ENCODE results near the gene SRPK2. TPM values are rescaled to one million over a fixed set of nuclear protein-coding genes. Genes with fewer than 3 reads are reported as not detected.

Gene SRPK2
- total RNA-seq, 1 experiment from 2014 or later, result 54.4 TPM

GRCh38 chr7:105102557-105103352, 286.0 kb downstream of the SRPK2 start:
- no peak for TF ChIP-seq CTCF (IDR thresholded peaks at IDR 0.05; ENCODE audit: unreplicated experiment)
- H3K27ac Mint-ChIP-seq (ENCODE audit: low read depth, unreplicated experiment), result peak overlapping the region; percentile 42
- CTCF ChIA-PET, result interaction anchor here (0.6 kb wide), 1 partner anchor 235 kb away, joined by 3 read pairs; no protein-coding TSS in a partner anchor
- H3K36me3 Mint-ChIP-seq (ENCODE audit: insufficient read depth, unreplicated experiment), result peaks cover 86% of the 10 kb centered on the region
- POLR2A ChIA-PET, result interaction anchor here (0.5 to 0.6 kb wide), 2 partner anchors 136 to 227 kb away, joined by 3 to 4 read pairs; no protein-coding TSS in a partner anchor
- H3K4me1 Mint-ChIP-seq (ENCODE audit: insufficient read depth, unreplicated experiment), result peaks cover 3% of the 10 kb centered on the region
- DNase-seq (ENCODE audit: unreplicated experiment), result no peak
- no peak overlapping the region for H3K4me3 Mint-ChIP-seq (ENCODE audit: unreplicated experiment)
- H3K27me3 Mint-ChIP-seq (ENCODE audit: insufficient read depth, unreplicated experiment), result no peaks in the 10 kb centered on the region
- intact Hi-C loops (cut with micrococcal nuclease), result loop anchor here (10.0 kb wide), 1 partner anchor 232 kb away; no protein-coding TSS in a partner anchor
- BruUV-seq (replicated peaks), result no TSS peak
- no peaks in the 10 kb centered on the region for H3K9me3 Mint-ChIP-seq (ENCODE audit: unreplicated experiment)

DNA sequence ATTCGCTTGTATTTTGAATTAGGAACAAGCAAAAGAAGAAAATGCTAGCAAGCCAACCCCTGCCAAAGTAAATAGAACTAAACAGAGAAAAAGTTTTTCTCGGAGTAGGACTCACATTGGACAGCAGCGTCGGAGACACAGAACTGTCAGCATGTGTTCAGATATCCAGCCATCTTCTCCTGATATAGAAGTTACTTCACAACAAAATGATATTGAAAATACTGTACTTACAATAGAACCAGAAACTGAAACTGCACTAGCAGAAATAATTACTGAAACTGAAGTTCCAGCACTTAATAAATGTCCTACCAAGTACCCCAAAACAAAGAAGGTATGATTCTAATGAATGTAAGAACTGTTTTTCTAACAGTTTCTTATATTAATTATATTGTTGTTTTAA, 286.9 kb downstream of the SRPK2 start:
- H3K9me3 Mint-ChIP-seq (ENCODE audit: unreplicated experiment), result no peaks in the 10 kb centered on the region
- ChIA-PET POLR2A (no interaction called here), CTCF (interaction anchor here (0.6 kb wide), 1 partner anchor 235 kb away, joined by 3 read pairs; no protein-coding TSS in a partner anchor)
- H3K4me3 Mint-ChIP-seq (ENCODE audit: unreplicated experiment), result no peak overlapping the region
- peaks cover 7% of the 10 kb centered on the region for H3K4me1 Mint-ChIP-seq (ENCODE audit: insufficient read depth, unreplicated experiment)
- intact Hi-C loops (cut with micrococcal nuclease), result loop anchor here (10.0 kb wide), 1 partner anchor 233 kb away; no protein-coding TSS in a partner anchor
- H3K36me3 Mint-ChIP-seq (ENCODE audit: insufficient read depth, unreplicated experiment), result peaks cover 86% of the 10 kb centered on the region
- TSS peak; percentile 13 for BruUV-seq (replicated peaks)
- H3K27ac Mint-ChIP-seq (ENCODE audit: low read depth, unreplicated experiment), result no peak overlapping the region
- no peak for TF ChIP-seq CTCF (IDR thresholded peaks at IDR 0.05; ENCODE audit: unreplicated experiment)
- no peak for DNase-seq (ENCODE audit: unreplicated experiment)
- no peaks in the 10 kb centered on the region for H3K27me3 Mint-ChIP-seq (ENCODE audit: insufficient read depth, unreplicated experiment)

DNA sequence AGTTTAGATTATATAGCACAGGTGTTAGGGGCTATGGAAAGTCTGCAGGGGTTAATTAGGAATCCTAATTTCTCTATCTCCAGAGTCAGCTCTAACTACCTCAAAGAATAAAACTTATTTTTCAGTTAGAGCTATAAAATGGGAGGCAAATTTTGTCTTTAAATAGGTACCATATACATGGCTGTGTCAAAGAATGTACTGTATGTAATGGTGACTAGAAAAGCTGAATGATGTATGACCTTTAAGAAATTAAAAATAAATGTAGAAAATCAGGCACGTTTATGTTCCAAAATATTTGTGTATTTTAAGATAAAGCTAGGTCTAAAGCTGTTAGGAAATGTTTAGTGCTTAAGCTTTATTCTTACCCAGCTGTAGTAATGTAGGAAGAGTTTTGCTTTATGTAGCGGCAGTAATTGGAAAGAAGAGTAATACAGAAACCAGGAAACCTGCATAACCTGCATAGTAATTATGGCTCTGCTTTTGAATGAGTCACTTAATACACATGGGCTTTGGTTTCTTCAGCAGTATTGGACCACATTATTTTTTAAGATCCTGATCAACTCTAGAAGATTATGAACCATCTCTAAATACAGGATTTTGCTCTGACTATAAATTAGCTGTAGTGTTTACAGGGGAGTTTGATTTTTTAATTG, 289.7 kb downstream of the SRPK2 start:
- no peaks in the 10 kb centered on the region for H3K9me3 Mint-ChIP-seq (ENCODE audit: unreplicated experiment)
- CTCF ChIA-PET, result interaction anchor here (0.6 to 0.7 kb wide), 2 partner anchors 45 to 63 kb away, joined by 3 read pairs; no protein-coding TSS in a partner anchor
- intact Hi-C loops (cut with micrococcal nuclease), result no loop called here
- H3K4me1 Mint-ChIP-seq (ENCODE audit: insufficient read depth, unreplicated experiment), result peaks cover 7% of the 10 kb centered on the region
- POLR2A ChIA-PET, result interaction anchor here (1.1 to 1.6 kb wide), 2 partner anchors 11 to 238 kb away, joined by 3 read pairs; no protein-coding TSS in a partner anchor
- H3K36me3 Mint-ChIP-seq (ENCODE audit: insufficient read depth, unreplicated experiment), result peaks cover 86% of the 10 kb centered on the region
- DNase-seq (ENCODE audit: unreplicated experiment), result no peak
- H3K27ac Mint-ChIP-seq (ENCODE audit: low read depth, unreplicated experiment), result no peak overlapping the region
- no peak overlapping the region for H3K4me3 Mint-ChIP-seq (ENCODE audit: unreplicated experiment)
- H3K27me3 Mint-ChIP-seq (ENCODE audit: insufficient read depth, unreplicated experiment), result no peaks in the 10 kb centered on the region
- BruUV-seq (replicated peaks), result no TSS peak
- TF ChIP-seq CTCF (IDR thresholded peaks at IDR 0.05; ENCODE audit: unreplicated experiment), result no peak

GRCh38 chr7:105097619-105098018, 291.1 kb downstream of the SRPK2 start:
- Mint-ChIP-seq H3K4me3 (ENCODE audit: unreplicated experiment) (peak overlapping the region; percentile 15), H3K9me3 (ENCODE audit: unreplicated experiment) (no peaks in the 10 kb centered on the region), H3K36me3 (ENCODE audit: insufficient read depth, unreplicated experiment) (peaks cover 86% of the 10 kb centered on the region), H3K27me3 (ENCODE audit: insufficient read depth, unreplicated experiment) (no peaks in the 10 kb centered on the region), H3K27ac (ENCODE audit: low read depth, unreplicated experiment) (no peak overlapping the region), H3K4me1 (ENCODE audit: insufficient read depth, unreplicated experiment) (peaks cover 7% of the 10 kb centered on the region)
- ChIA-PET POLR2A (interaction anchor here (0.5 to 0.8 kb wide), 4 partner anchors 15 to 171 kb away, joined by 3 to 4 read pairs (median 3); no protein-coding TSS in a partner anchor), CTCF (interaction anchor here (1.2 kb wide), 1 partner anchor 116 kb away, joined by 3 read pairs; no protein-coding TSS in a partner anchor)
- TF ChIP-seq CTCF (IDR thresholded peaks at IDR 0.05; ENCODE audit: unreplicated experiment), result no peak
- peak; percentile 58 for DNase-seq (ENCODE audit: unreplicated experiment)
- no TSS peak for BruUV-seq (replicated peaks)
- intact Hi-C loops (cut with micrococcal nuclease), result no loop called here

Data from MCF 10A (cell line).